ENCODE results near the gene OR8K1.

The OR8K1 gene

DNA sequence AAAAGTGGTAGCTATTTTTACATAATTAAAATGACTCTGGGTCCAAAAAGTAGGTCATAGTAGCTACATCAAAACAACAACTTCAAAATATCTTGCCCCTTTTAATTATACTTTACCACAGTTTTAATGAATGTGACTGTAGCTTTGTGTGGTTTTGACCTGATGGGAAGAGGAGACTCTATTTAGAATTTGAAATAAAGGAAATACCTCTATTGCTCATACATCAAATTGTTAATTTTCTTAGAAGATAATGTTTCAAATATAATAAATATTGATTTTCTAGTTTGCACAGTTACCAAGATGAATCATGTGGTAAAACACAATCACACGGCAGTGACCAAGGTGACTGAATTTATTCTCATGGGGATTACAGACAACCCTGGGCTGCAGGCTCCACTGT is at the start of gene OR8K1:
Gene OR8K1 (plus strand): TSS at position 301 of the 400 bp plus-strand sequence. CDS start 0 bp downstream, at position 301.
- no peak for DNase-seq (ENCODE audit: low read depth, low spot score)

DNA sequence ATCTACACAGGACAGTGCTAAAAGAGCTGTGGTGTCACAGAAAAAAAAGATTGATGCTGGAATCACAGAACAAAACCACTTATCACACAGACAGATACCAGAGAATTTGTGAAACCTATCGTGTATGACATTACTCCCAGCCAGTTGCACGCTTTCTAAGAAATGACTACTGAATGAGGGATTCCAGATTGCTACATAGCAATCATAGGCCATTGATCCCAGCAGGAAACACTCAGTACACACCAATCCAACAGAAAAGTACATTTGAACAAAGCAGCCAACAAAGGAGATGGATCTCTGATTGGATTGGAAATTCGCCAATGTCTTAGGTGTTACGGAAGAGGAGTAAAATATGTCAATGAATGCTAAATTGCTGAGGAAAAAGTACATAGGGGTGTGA is 48.9 kb upstream of the OR8K1 start:
- DNase-seq (ENCODE audit: low read depth, low spot score) = no peak

DNA sequence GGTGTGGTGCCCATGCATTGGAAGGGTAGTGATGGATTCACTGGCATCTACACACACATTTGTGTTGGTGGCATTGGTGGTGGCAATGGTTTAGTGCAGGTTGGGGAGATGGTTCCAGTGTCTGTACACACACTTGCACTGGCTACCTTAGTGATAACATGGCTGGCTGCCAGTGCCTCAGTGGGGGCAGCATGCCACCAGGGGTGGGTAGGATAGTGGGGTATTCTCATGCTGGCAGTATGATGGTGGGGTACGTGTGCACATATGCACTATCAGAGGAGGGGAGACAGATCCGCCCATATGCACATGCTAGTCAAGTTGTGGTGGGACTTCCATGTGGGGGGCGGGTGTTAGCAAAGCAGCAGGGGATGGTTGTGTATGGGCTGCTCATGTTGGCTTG is 38.0 kb upstream of the OR8K1 start:
- DNase-seq (ENCODE audit: low read depth, low spot score) = no peak

DNA sequence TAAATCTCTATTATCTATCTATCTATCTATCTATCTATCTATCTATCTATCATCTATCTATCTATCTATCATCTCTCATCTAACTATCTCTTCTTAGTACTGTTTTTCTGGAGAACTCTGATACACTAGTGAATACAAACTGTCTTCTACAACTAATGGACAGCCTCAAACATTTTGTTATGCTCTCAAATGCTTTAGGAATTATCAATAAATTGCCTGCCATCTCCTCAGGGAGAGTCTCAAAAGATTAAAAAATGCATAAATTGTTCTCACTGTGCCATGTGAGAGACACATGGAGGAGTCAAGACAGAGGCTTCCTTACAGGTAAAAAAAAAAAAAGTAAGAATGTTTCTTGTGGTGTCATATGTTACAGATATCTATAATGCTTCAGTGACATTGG is 31.0 kb upstream of the OR8K1 start, which contains the start of gene OR8K3:
Gene OR8K3 (plus strand): TSS at position 301 of the 400 bp plus-strand sequence. CDS start 3,163 bp downstream, outside the sequence.
- no peak for DNase-seq (ENCODE audit: low read depth, low spot score)

DNA sequence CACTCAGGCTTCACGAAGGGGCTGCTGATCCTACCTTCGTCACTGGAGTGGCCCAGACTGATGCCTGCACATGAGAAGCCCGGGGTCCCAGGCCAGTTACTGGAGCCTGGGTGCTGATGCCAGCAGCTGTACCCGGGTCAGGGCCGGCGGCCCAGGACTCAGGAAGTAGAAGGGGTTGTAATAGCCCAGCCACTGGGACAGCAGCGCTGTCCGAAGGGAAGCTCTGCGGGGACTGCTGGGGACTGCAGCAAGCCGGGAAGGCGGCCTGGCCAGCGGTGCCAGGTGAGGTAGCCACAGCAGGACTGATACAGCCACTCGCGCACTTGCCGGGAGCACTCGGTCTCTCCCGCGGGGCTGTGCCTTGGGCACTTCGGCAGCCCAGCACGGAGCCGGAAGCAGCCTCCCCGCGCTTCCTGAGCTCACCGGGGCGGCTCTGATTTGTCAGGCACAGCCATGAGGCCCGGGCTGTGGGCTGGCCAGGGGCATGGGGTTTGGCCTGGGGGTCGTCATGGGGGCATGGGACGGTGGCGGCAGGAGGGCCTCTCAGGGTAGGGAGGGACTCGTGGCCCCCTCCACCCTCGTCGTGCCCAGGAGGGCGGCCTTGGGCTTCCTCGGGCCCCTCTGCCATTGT is 13.9 kb upstream of the OR8K1 start:
- DNase-seq (ENCODE audit: low read depth, low spot score) = no peak

DNA sequence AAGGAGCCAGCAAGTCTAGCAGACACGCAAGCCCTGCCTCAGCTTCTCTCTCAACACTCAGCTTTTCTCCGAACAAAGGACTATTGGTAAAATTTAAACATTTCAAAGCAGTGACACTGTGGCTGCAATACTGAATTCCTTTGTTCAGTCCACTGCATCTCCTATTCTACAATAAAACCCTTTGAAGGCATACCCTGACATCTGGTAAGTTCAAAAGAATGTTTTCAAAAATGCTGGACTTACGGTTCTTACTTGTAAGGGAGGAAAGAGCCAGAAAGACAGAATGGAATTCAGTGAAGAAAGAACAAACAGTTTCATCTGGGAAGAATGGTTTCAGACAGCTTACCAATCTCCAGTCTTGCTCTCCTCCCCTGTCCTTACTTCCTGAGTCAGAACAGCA is 12.7 kb upstream of the OR8K1 start:
- no peak for DNase-seq (ENCODE audit: low read depth, low spot score)

DNA sequence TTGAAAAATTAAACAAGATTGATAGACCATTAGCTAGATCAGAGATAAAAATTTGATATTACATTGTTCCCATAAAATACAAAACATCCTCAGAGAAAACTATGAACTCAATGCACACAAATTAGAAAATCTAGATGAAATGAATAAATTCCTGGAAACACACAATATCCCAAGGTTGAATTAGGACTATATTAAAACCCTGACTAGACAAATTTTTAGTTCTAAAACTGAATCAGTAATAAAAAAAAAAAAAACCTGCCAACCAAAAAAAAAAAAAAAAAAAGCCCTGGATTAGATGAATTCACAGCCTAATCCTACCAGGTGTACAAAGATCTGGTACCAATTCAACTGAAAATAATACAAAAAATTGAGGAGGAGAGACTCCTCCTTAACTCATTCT is 5.5 kb upstream of the OR8K1 start:
- no peak for DNase-seq (ENCODE audit: low read depth, low spot score)

DNA sequence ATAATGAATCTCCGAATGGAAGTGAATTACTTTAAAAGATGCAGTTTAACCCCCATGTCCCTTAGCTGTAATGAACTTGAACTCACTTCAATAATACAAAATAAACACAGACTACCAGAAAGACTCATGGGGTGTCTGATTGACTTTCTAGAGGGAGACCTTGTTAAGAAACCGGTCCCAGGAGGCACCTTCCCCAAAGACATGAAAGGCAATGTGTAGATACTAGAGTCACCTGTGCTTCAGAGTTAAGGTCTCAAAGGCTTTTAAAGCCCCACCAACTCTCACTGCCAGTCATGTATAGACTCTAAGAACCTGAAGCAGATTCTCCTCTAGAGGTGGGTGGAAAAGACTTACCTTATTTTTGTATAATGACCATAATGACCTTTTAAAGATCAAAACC is 8.2 kb downstream of the OR8K1 start, which contains the start of gene OR8J1:
Gene OR8J1 (plus strand): TSS at position 301 of the 400 bp plus-strand sequence. CDS start 5,956 bp downstream, outside the sequence.
- no peak for DNase-seq (ENCODE audit: low read depth, low spot score)

DNA sequence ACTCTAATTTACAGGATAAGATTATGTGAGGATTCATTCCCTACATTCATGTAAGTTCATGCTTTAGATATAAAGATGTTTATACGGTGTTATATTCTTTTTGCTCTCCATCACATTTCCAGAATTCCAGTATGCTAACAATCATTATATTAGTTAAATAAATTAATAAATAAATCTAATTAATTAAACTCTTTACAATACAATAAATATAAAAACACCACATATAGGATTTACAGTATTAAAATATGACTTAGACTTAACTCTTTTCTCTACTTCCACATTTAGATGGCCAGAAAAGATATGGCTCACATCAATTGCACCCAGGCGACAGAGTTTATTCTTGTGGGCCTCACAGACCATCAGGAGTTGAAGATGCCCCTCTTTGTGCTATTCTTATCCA is 29.5 kb downstream of the OR8K1 start, which contains the start of gene OR8U1:
Gene OR8U1 (plus strand): TSS at position 301 of the 400 bp plus-strand sequence. CDS start 0 bp downstream, at position 301.
- DNase-seq (ENCODE audit: low read depth, low spot score) = no peak

DNA sequence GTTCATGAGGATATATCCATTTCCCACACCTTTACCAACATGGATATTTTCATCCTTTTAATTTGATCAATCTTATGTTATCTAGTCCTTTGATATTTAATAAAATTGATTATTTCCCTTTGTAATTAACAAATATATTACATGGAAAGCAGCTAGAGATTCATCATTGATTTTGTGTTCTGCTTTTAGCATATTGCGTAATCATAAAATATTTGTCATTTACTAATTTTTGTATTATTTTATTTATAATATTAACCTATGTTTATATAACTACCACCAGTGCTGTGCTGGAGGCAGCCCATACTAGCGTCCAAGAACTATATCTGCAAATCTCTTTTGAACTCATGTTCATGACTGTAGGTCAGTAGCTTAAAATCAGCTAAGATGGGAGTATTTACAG is 34.3 kb downstream of the OR8K1 start:
- no peak for DNase-seq (ENCODE audit: low read depth, low spot score)

DNA sequence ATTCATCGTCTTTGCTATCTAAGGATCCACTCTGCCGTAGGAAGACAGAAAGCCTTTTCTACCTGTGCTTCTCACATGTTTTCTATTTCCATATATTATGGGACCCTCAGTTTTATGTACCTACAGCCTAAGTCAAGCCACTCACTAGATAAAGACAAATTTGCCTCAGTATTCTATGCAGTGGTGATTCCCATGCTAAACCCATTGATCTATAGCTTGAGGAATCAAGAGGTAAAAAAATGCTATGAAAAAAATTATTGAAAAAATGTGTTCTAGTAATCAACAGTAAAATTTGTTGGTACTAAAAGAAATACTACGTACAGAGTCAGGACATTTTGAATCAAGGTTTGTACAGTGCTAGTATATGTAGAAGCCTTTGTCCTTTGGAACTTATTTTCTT is 48.5 kb downstream of the OR8K1 start:
- no peak for DNase-seq (ENCODE audit: low read depth, low spot score)

DNA sequence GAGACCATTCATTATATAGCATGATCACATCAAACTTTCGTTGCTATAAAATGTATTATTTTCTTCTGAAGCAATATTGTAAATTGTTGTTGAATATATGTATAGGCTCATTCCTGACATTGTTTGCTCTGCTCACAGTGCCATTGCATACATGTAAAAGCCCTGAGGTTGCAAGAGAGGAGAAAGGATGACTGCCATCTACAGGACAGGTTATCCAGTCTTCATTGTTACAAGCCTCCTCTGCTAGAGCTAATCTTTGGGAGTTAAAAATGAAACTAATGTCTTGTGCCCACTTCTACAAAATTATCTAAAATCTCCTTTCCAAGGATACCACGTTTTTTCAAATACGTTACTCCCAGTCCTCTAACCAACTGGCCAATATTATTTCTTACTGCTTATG is 50.2 kb downstream of the OR8K1 start:
- no peak for DNase-seq (ENCODE audit: low read depth, low spot score)
